Subcutaneous adipose tissue (tissue), 4 donors: ENCODE data around the gene FRRS1L. TPM values are rescaled to one million over a fixed set of nuclear protein-coding genes. Genes with fewer than 3 reads are reported as not detected.

ENCODE experiments used
- CTCF ChIP-seq: fragments of 450-650 bp; IDR thresholded peaks from one replicate; pipeline ENCODE4 v1.5.1; 2016; ENCODE audit warnings: low read depth, mild to moderate bottlenecking, control low read depth, antibody characterized with exemption, moderate library complexity
- total RNA-seq, 4 donors: library from RNA; depleted of rRNA; stranded (reverse); fragments of >200 nt; gene quantifications; one replicate each; pipeline ENCODE4 v1.1.0, GENCODE V29; 2016

FRRS1L gene
- total RNA-seq, 4 donors from 2014 or later: under 0.01 to 0.22 TPM; not detected in 2

- TF ChIP-seq CTCF: no peak
These were observed 53.0 kb downstream of the FRRS1L start for GRCh38 chr9:109113892-109114609.

DNA sequence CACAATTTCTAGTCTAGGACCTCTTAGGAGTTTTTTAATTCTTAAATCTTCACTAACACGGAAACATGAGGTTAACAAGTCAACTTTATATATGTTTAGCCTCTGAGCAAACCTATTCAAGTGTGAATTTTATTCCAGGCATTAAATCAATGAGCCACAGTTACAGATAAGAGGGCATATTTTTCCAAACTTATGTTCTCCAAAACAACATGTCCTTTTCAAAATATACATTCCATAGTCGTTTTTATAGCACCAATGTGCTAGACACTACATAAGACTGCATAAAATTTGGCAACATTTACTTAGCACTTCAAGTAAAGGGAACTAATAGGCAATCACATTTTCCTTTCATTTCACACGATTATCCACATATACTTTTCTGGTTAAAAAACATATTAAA, 53.8 kb downstream of the FRRS1L start:
- TF ChIP-seq CTCF: no peak

DNA sequence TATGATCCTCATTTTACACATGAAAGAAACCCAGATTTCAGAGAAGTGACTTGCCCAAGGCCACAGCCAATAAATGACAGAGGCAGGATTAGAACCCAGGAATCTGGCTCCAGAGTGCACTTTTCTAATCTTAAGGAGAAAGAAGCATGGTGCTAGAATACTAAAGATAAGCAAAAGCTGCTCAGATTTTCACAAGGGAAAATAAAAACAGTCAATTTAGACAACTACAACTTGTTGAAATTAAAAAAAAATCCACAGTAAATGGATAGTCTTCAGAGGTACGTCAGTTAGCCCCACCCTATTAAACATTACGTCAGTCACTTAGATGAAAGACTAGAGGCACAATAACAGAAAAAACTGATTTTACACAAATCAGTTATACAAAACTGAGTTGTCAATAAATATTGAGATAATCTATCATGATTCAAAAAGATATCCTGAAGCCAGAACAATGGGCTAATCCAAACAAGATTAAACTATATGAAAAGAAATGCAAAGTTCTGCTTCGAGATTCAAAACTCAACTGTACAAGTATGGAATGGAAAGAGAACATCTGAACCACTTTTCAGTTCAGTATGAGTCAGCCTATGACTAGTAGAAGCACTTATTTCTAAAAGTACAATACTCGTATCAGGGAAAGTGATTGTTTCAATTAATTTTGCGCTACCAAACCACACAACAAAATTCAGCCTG, 56.6 kb downstream of the FRRS1L start:
- no peak for TF ChIP-seq CTCF

GRCh38 chr9:109109967-109110328, 57.1 kb downstream of the FRRS1L start:
- no peak for TF ChIP-seq CTCF

DNA sequence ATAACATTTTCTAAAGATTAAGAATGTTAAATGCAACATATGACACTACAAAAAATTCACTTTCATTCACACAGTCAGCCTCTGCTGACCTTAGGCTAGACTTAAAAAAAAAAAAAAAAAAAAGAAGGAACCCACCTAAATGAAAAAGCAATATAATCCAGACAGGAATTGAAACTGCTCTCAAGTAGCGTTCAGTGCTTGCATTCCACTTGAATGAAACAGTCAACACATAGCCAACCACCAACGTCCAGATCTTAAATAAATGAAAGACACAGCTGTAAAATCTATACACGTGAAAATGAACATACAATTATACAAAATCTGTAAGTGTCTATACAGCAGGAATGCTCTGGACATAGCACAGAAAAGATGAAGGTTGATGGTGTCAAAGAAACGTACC, 58.7 kb downstream of the FRRS1L start:
- no peak for TF ChIP-seq CTCF

GRCh38 chr9:109107402-109108240, 59.4 kb downstream of the FRRS1L start:
- TF ChIP-seq CTCF: no peak

DNA sequence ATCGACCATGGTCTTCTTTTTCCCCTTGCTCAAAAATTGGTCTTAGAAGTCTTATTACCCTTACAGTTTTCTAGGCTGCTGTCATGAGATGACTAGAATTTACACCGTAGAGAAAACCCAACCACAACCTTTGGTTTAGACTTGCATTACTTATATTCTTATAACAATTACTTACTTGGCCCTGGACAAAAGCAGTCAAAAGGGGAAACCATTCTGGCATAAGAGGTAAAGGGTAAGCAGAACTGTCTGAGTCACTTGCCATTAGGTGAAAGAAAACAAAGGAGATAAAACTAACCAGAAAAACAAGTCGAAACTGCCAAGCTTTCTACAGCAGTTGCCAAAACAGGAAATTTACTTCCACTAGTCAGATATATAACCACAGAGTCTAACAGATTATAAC, 65.2 kb downstream of the FRRS1L start:
- TF ChIP-seq CTCF: no peak
